Hematopoietic multipotent progenitor cell treated with erythropoietin and hydrocortisone succinate and interleukin-3 and kit ligand, for 17 days (in vitro differentiated cells): ENCODE data around the gene CREBBP.

Experiments used
- DNase-seq: peaks from one replicate; pipeline ENCODE4 v3.0.0-alpha.2; 2015; ENCODE audit warnings: low spot score

Gene CREBBP

GRCh38 chr16:3797904-3798811, 82.4 kb downstream of the CREBBP start:
- DNase-seq = no peak

- DNase-seq = no peak
Observed at GRCh38 chr16:3797473-3797872, 83.0 kb downstream of the CREBBP start.

GRCh38 chr16:3793161-3793576, 87.3 kb downstream of the CREBBP start:
- DNase-seq = no peak

- no peak for DNase-seq
Observed at GRCh38 chr16:3792472-3793012, 88.0 kb downstream of the CREBBP start.

GRCh38 chr16:3791701-3792100, 88.8 kb downstream of the CREBBP start:
- no peak for DNase-seq

- no peak for DNase-seq
Observed at GRCh38 chr16:3789375-3790099, 91.0 kb downstream of the CREBBP start.

- DNase-seq = no peak
Observed at GRCh38 chr16:3788711-3789374, 91.7 kb downstream of the CREBBP start.

- no peak for DNase-seq
Observed at GRCh38 chr16:3787924-3788661, 92.4 kb downstream of the CREBBP start.

GRCh38 chr16:3785413-3785812, 95.1 kb downstream of the CREBBP start:
- no peak for DNase-seq

GRCh38 chr16:3783516-3783915, 97.0 kb downstream of the CREBBP start:
- DNase-seq = no peak

GRCh38 chr16:3782566-3782965, 97.9 kb downstream of the CREBBP start:
- DNase-seq = no peak

- no peak for DNase-seq
Observed at GRCh38 chr16:3781421-3781820, 99.1 kb downstream of the CREBBP start.

GRCh38 chr16:3780570-3780969, 99.9 kb downstream of the CREBBP start:
- peak; percentile 65 for DNase-seq

- no peak for DNase-seq
Observed at GRCh38 chr16:3776316-3776715, 104.2 kb downstream of the CREBBP start.

GRCh38 chr16:3774819-3775218, 105.7 kb downstream of the CREBBP start:
- no peak for DNase-seq

- no peak for DNase-seq
Observed at GRCh38 chr16:3774156-3774767, 106.3 kb downstream of the CREBBP start.

- DNase-seq = no peak
Observed at GRCh38 chr16:3773663-3774062, 106.8 kb downstream of the CREBBP start.

GRCh38 chr16:3771513-3771912, 109.0 kb downstream of the CREBBP start:
- DNase-seq = no peak

GRCh38 chr16:3770530-3770929, 110.0 kb downstream of the CREBBP start:
- DNase-seq = no peak

GRCh38 chr16:3769942-3770341, 110.6 kb downstream of the CREBBP start:
- no peak for DNase-seq

- DNase-seq = no peak
Observed at GRCh38 chr16:3769013-3769412, 111.5 kb downstream of the CREBBP start.
